Suprapubic skin (tissue), 3 donors: ENCODE results near the gene MCM5.

ENCODE experiments used
- CTCF ChIP-seq, 2 donors: fragments of 200-600 bp in 1 of 2; fragments of 450-650 bp in 1 of 2; sonication (generic) in 1 of 2; IDR thresholded peaks; one replicate each; pipeline ENCODE4 v1.5.1; 2016 to 2019; ENCODE audit warnings: antibody characterized with exemption in 2 of 2, mild to moderate bottlenecking in 1 of 2, moderate library complexity in 1 of 2
- EP300 ChIP-seq: sonication (generic); formaldehyde crosslinking; IDR thresholded peaks from one replicate; pipeline ENCODE4 v1.6.1; 2017; ENCODE audit warnings: antibody characterized with exemption
- POLR2A ChIP-seq, 2 donors: fragments of 450-650 bp; IDR thresholded peaks; one replicate each; pipeline ENCODE4 v1.6.1; 2017; ENCODE audit warnings: antibody characterized with exemption in 2 of 2, mild to moderate bottlenecking in 2 of 2, moderate library complexity in 2 of 2

- TF ChIP-seq CTCF (IDR thresholded peaks at IDR 0.05) (no peak), POLR2A (IDR thresholded peaks at IDR 0.05) (no peak), EP300 (no peak)
Measured at GRCh38 chr22:35409783-35410662, 10.1 kb downstream of the MCM5 start.
